Measurements from ENCODE around the gene CACNG3.

The CACNG3 gene

GRCh38 chr16:24216961-24217360 is 39.2 kb upstream of the CACNG3 start:
- TF ChIP-seq REST (IDR thresholded peaks at IDR 0.05; ENCODE audit: insufficient read depth in 1 of 2, low read depth in 2 of 2, low read length in 2 of 2) = no peak
- TF ChIP-seq TAF1 (IDR thresholded peaks at IDR 0.05; ENCODE audit: borderline replicate concordance, insufficient read depth, low read length) = no peak
- no peak for TF ChIP-seq SIN3A (IDR thresholded peaks at IDR 0.05; ENCODE audit: borderline replicate concordance, insufficient read depth, low read length)
- TF ChIP-seq FOXP2 (optimal IDR thresholded peaks at IDR 0.05; ENCODE audit: borderline replicate concordance, extremely low read depth, extremely low read length, insufficient read depth) = no peak
- no peak for TF ChIP-seq POLR2AphosphoS5 (IDR thresholded peaks at IDR 0.05; ENCODE audit: low read depth, low read length)

DNA sequence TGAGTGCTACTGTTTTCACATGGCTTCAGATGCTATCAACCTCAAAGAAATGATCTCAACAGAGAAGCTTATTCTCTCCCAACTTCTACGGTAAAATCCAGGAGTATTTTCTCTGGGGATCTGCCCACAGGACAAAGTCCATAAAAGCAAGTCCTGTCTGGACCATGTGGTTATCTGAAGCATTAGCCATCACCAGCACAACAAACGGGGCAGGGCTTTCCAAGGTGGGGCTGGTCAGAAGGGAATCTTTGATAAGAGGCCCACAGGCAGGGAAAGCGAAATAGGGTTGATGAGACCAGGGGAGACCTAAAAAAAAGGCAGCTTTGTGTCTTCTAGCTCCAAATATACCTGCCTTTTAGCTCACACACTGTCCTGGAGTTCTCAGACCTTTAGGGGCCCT is 38.7 kb upstream of the CACNG3 start:
- TF ChIP-seq FOXP2 (optimal IDR thresholded peaks at IDR 0.05; ENCODE audit: borderline replicate concordance, extremely low read depth, extremely low read length, insufficient read depth) (no peak), SIN3A (IDR thresholded peaks at IDR 0.05; ENCODE audit: borderline replicate concordance, insufficient read depth, low read length) (no peak), REST (IDR thresholded peaks at IDR 0.05; ENCODE audit: insufficient read depth in 1 of 2, low read depth in 2 of 2, low read length in 2 of 2) (no peak), TAF1 (IDR thresholded peaks at IDR 0.05; ENCODE audit: borderline replicate concordance, insufficient read depth, low read length) (no peak), POLR2AphosphoS5 (IDR thresholded peaks at IDR 0.05; ENCODE audit: low read depth, low read length) (no peak)

GRCh38 chr16:24218299-24218698 is 37.8 kb upstream of the CACNG3 start:
- no peak for TF ChIP-seq SIN3A (IDR thresholded peaks at IDR 0.05; ENCODE audit: borderline replicate concordance, insufficient read depth, low read length)

DNA sequence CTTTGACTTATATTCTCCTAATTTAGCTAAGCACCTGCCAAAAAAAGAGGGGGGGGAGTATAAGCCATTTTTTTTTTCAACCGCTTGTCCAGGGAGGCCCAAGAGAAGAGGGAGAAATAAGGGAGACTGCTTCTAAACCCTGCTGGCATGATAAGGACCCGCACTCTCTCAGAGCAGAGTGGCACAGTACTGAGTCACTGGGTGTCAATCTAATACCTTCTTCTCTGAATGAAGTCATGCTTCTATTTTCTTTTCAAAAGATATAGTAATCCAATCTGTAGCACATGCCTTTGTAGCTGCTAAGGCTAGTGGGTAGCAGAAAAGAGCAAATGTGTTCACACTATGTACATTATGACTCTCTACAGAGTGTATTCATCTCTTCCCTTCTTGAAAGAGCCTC is 34.9 kb upstream of the CACNG3 start:
- TF ChIP-seq REST (IDR thresholded peaks at IDR 0.05; ENCODE audit: insufficient read depth in 1 of 2, low read depth in 2 of 2, low read length in 2 of 2) = no peak
- TF ChIP-seq FOXP2 (optimal IDR thresholded peaks at IDR 0.05; ENCODE audit: borderline replicate concordance, extremely low read depth, extremely low read length, insufficient read depth) = no peak
- TF ChIP-seq TAF1 (IDR thresholded peaks at IDR 0.05; ENCODE audit: borderline replicate concordance, insufficient read depth, low read length) = no peak
- no peak for TF ChIP-seq POLR2AphosphoS5 (IDR thresholded peaks at IDR 0.05; ENCODE audit: low read depth, low read length)
- TF ChIP-seq SIN3A (IDR thresholded peaks at IDR 0.05; ENCODE audit: borderline replicate concordance, insufficient read depth, low read length) = no peak

DNA sequence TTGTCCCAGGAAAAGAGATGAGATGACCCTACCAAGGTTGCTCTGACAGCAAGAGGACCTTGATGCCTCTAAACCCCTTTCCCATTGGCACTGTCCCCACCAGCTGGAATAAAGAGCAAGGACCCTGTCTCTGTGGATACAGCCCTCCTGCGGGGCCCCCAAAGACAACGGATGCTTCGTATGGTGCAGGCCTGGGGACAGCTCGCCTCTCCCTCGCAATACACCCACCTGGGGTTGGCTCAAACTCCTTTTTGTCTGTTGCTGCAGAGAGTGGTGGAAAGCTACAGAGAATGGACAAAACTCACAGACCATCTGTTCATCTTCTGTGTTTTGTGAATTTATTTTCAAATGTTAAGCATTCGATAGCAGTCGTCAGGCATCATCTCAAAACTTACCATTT is 27.6 kb upstream of the CACNG3 start:
- TF ChIP-seq POLR2AphosphoS5 (IDR thresholded peaks at IDR 0.05; ENCODE audit: low read depth, low read length) (no peak), REST (IDR thresholded peaks at IDR 0.05; ENCODE audit: insufficient read depth in 1 of 2, low read depth in 2 of 2, low read length in 2 of 2) (no peak), TAF1 (IDR thresholded peaks at IDR 0.05; ENCODE audit: borderline replicate concordance, insufficient read depth, low read length) (no peak), FOXP2 (optimal IDR thresholded peaks at IDR 0.05; ENCODE audit: borderline replicate concordance, extremely low read depth, extremely low read length, insufficient read depth) (no peak), SIN3A (IDR thresholded peaks at IDR 0.05; ENCODE audit: borderline replicate concordance, insufficient read depth, low read length) (no peak)
